Adrenal gland (tissue), 5 donors: ENCODE results near the gene CRYBG1.

Source experiments
- POLR2A ChIP-seq, 2 donors: fragments of 450-650 bp; IDR thresholded peaks; one replicate each; pipeline ENCODE4 v1.6.1; 2017; ENCODE audit warnings: antibody characterized with exemption in 2 of 2, mild to moderate bottlenecking in 2 of 2, moderate library complexity in 1 of 2
- TF ChIP-seq, protein P1 (sequence below), 6 experiments: fragments of 450-650 bp in 4 of 6; fragments of 200-600 bp in 2 of 6; sonication (generic) in 1 of 6; IDR thresholded peaks; 1 replicate in 5 of 6; 2 replicates in 1 of 6; pipeline versions ENCODE4 v1.5.1 to v1.8.0; 2016 to 2021; ENCODE audit warnings: antibody characterized with exemption in 6 of 6, mild to moderate bottlenecking in 2 of 6, moderate library complexity in 1 of 6
- donor health status: DM: no; HTN: no; CAD: no.

DNA sequence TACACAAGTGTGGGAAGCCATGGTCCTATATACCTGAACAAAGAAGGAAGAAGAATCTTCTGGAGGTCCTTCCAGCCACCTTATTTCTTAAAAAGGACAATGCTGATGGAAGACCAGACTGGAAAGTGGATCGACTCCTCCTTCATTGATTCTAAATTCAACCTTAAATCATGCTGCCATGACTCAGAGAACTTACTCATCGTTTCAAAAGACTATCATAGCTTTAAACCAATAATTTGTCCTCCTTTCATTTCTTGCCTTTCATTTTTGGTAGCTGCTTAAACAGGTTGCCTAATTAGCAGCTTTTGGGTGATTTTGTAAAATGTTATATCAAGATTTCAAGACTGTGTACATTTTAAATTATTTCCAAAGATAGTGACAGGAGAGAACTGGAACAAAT, 208.0 kb downstream of the CRYBG1 start:
- TF ChIP-seq, protein P1, sequence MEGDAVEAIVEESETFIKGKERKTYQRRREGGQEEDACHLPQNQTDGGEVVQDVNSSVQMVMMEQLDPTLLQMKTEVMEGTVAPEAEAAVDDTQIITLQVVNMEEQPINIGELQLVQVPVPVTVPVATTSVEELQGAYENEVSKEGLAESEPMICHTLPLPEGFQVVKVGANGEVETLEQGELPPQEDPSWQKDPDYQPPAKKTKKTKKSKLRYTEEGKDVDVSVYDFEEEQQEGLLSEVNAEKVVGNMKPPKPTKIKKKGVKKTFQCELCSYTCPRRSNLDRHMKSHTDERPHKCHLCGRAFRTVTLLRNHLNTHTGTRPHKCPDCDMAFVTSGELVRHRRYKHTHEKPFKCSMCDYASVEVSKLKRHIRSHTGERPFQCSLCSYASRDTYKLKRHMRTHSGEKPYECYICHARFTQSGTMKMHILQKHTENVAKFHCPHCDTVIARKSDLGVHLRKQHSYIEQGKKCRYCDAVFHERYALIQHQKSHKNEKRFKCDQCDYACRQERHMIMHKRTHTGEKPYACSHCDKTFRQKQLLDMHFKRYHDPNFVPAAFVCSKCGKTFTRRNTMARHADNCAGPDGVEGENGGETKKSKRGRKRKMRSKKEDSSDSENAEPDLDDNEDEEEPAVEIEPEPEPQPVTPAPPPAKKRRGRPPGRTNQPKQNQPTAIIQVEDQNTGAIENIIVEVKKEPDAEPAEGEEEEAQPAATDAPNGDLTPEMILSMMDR (IDR thresholded peaks at IDR 0.05), result no peak
- no peak for TF ChIP-seq POLR2A (IDR thresholded peaks at IDR 0.05)
